ENCODE results near the gene CDX1. TPM values are rescaled to one million over a fixed set of nuclear protein-coding genes. Genes with fewer than 3 reads are reported as not detected.
A peak's percentile ranks its signal among the peaks of the same experiment; 100 is the strongest.

The CDX1 gene
- total and polyA plus RNA-seq, 2 experiments from 2014 or later: 0.62 TPM; not detected in 1

DNA sequence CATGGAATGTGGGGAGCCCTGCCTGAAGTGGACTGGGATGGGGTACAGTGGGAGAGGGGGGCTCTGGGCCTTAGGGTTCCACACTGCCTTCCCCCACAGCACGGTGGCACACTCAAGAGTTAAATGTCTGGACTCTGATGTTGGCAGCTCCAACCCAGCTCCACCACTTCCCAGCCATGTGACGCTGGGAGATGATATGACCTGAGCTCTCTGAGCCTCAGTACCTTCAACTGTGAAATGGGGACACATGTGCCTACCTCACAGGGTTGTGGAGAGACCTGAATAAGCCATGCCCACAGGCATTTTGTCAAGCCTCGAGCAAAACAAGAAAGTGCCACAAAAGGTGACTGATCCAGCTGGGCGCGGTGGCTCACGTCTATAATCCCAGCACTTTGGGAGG, 7.5 kb upstream of the CDX1 start:
- peak in 1 of 2 donors; percentile 28 for DNase-seq (ENCODE audit: low read depth in 1 of 2, low spot score in 1 of 2)
- H3K27ac ChIP-seq: no peak overlapping the region
- no peaks in the 10 kb centered on the region for H3K4me1 ChIP-seq (ENCODE audit: low read depth)

DNA sequence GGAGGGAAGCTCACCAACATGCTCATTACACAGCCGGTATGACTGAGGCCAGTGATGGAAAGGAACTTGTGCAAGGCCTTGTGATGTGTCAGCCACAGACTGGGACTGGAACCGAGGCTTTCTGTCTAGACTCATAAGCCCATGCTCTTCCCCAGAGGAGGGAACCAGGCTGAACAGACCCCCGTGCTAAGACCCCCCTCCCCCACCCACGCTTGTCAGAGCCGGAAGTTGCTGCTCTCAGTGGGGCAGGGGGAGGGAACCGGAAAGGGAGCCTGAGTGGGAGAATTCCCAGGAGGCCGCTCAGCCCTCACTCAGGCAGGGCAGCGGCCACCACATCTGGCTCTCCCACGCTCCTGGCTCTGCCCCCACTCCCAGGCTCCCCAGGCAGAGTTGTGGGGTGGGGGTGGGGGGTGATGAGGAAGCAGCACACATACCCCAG, 6.8 kb upstream of the CDX1 start:
- Histone ChIP-seq H3K36me3 (no peaks in the 10 kb centered on the region), H3K27me3 (peaks cover under 1% of the 10 kb centered on the region), H3K9me3 (ENCODE audit: low read depth) (no peaks in the 10 kb centered on the region), H3K27ac (no peak overlapping the region), H3K4me3 (no peak overlapping the region), H3K4me1 (ENCODE audit: low read depth) (no peaks in the 10 kb centered on the region)
- DNase-seq (ENCODE audit: low read depth in 1 of 2, low spot score in 1 of 2): peak in 1 of 2 donors; percentile 96
- TF ChIP-seq, protein P1, sequence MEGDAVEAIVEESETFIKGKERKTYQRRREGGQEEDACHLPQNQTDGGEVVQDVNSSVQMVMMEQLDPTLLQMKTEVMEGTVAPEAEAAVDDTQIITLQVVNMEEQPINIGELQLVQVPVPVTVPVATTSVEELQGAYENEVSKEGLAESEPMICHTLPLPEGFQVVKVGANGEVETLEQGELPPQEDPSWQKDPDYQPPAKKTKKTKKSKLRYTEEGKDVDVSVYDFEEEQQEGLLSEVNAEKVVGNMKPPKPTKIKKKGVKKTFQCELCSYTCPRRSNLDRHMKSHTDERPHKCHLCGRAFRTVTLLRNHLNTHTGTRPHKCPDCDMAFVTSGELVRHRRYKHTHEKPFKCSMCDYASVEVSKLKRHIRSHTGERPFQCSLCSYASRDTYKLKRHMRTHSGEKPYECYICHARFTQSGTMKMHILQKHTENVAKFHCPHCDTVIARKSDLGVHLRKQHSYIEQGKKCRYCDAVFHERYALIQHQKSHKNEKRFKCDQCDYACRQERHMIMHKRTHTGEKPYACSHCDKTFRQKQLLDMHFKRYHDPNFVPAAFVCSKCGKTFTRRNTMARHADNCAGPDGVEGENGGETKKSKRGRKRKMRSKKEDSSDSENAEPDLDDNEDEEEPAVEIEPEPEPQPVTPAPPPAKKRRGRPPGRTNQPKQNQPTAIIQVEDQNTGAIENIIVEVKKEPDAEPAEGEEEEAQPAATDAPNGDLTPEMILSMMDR (IDR thresholded peaks at IDR 0.05; ENCODE audit: low read depth, low read length): no peak

More for the DNA sequence above, 7.5 kb upstream of the CDX1 start:
- TF ChIP-seq, protein P1 (IDR thresholded peaks at IDR 0.05; ENCODE audit: low read depth, low read length): no peak
- Histone ChIP-seq H3K27me3 (no peaks in the 10 kb centered on the region), H3K9me3 (ENCODE audit: low read depth) (no peaks in the 10 kb centered on the region), H3K36me3 (no peaks in the 10 kb centered on the region), H3K4me3 (no peak overlapping the region)

DNA sequence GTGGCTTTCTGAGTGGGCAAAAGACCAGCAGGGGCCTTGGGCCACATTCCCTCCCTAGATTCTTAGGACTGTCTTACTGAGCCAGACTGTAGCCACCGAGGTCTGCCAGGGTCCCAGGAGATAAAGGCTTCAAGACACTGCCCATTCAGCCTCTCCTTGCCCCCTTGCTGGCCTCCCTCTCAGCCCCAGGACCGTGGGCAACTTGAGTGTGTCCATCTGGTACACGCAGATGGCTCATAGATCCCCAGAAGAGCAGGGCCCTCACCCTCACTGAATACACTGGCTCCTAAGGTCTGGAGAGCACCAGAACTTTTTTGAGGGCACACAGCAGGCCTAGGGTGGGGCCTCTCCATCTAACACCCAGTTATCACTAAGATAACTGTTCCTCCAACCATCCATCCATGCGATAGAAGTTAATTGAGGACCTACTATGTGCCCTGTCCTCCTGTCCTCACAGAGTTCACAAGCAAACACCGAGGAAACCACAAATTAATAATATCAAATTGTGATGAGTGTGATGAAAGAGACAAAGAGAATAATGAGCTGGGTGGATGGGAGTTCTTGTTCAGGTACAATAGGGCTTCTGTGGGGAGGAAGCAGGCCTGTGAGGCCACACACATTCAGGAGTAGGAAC, 6.0 kb upstream of the CDX1 start:
- H3K27ac ChIP-seq: no peak overlapping the region
- H3K4me1 ChIP-seq (ENCODE audit: low read depth): no peaks in the 10 kb centered on the region
- H3K9me3 ChIP-seq (ENCODE audit: low read depth): no peaks in the 10 kb centered on the region
- TF ChIP-seq, protein P1 (IDR thresholded peaks at IDR 0.05; ENCODE audit: low read depth, low read length): no peak
- DNase-seq (ENCODE audit: low read depth in 1 of 2, low spot score in 1 of 2): peak in 1 of 2 donors; percentile 30
- H3K36me3 ChIP-seq: no peaks in the 10 kb centered on the region
- peaks cover 9% of the 10 kb centered on the region for H3K27me3 ChIP-seq
- no peak overlapping the region for H3K4me3 ChIP-seq

DNA sequence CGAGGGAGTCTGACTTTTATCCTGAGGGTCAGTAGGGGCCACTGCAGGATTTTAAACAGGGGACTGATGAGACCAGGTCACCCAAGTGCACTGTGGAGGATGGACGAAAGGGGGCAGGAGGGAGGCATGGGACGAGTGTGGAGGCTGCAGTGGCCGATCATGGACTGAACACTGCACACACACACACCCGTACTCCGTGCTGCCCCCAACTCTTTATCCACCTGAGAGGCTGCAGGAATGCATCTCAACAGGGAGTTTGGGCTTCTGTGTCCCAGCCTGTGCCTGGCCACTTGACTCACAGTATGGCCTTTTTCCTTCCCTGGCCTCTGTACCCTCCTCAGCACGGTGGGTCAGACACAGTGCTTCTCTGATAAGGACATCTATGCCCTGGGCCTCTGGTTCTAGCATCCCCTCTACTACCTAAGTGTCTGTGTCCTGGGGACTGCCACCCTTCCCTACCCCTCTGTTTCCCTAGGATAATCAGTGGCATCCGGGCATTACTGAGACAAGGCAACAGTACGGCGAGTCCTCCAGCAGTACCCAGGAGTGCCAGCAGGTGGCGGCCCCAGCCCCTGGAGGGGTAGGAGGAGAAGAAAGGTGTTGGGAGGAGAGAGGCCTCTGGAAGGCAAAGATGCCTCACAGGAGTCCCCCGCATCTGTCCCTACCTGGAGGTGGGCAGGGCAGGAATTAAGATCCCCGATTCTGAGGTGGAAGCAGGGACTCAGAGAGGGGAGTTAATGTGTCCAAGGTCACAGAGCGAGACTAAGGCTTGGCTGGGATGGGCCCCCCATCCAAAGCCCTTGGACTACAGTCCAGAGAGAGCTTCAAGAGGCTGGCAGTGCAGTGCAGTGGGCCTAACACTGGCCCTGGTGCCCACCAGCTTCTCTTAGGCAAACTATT, 5.1 kb upstream of the CDX1 start:
- no peaks in the 10 kb centered on the region for H3K4me1 ChIP-seq (ENCODE audit: low read depth)
- no peaks in the 10 kb centered on the region for H3K36me3 ChIP-seq
- peaks cover 18% of the 10 kb centered on the region for H3K27me3 ChIP-seq
- DNase-seq (ENCODE audit: low read depth in 1 of 2, low spot score in 1 of 2): peak; percentile 79 to 83
- H3K4me3 ChIP-seq: no peak overlapping the region
- H3K9me3 ChIP-seq (ENCODE audit: low read depth): no peaks in the 10 kb centered on the region
- TF ChIP-seq, protein P1 (IDR thresholded peaks at IDR 0.05; ENCODE audit: low read depth, low read length): peak; percentile 98
- no peak overlapping the region for H3K27ac ChIP-seq

DNA sequence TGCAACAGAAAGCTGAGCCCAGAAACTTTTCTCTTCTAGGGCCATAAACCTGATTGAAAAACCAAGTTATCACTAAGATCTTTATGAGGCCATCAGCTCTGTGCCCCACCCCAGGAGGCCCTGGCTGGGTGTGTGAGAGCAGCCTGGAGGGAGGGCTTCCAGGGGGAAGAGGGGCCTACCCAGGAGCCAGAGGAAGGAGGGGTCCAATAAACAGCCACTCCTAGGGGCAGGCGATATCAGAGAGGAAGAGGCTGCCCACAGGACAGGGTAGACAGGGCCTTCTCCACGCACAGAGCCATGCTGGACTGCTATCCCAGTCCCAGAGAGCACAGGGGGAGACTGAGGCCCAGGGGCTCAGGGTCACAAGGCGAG, 4.5 kb upstream of the CDX1 start:
- no peak overlapping the region for H3K4me3 ChIP-seq
- DNase-seq (ENCODE audit: low read depth in 1 of 2, low spot score in 1 of 2): no peak
- no peaks in the 10 kb centered on the region for H3K9me3 ChIP-seq (ENCODE audit: low read depth)
- H3K36me3 ChIP-seq: no peaks in the 10 kb centered on the region
- no peaks in the 10 kb centered on the region for H3K4me1 ChIP-seq (ENCODE audit: low read depth)
- H3K27ac ChIP-seq: no peak overlapping the region
- TF ChIP-seq, protein P1 (IDR thresholded peaks at IDR 0.05; ENCODE audit: low read depth, low read length): no peak
- peaks cover 24% of the 10 kb centered on the region for H3K27me3 ChIP-seq

Measured in cardiac muscle cell (in vitro differentiated cells and primary cell).